HCT116 (cell line): ENCODE measurements around the gene SPPL2B. TPM values are rescaled to one million over a fixed set of nuclear protein-coding genes. Genes with fewer than 3 reads are reported as not detected.

Source experiments
- ATAC-seq: fragments of 200-7000 bp; cut with Tn5 transposase; 2 replicates; pipeline ENCODE4 v1.9.1; 2020; ENCODE audit warnings: mild to moderate bottlenecking, moderate library complexity
- BruUV-seq: library from RNA; stranded (reverse); fragments of 400-500 nt; replicated peaks from 2 replicates; lab custom pipeline; 2021; lab: Mats Ljungman, UMichigan
- CTCF ChIA-PET: fragments of 300-600 bp; sonication (Branson Sonifier 250); formaldehyde crosslinking; loops from one replicate; lab custom pipeline; 2021; ENCODE audit warnings: antibody characterized with exemption; lab: Charles Lee
- POLR2A ChIA-PET: fragments of 300-600, 350-600 bp; sonication (Branson Sonifier 250); formaldehyde crosslinking; loops from one replicate; lab custom pipeline; 2021; ENCODE audit warnings: antibody characterized with exemption; lab: Charles Lee
- RAD21 ChIA-PET, 2 experiments: fragments of 300-600 bp; sonication (Branson Sonifier 250); formaldehyde crosslinking; loops; one replicate each; lab custom pipeline; 2023; ENCODE audit warnings: low total read pairs in 2 of 2; ENCODE audit not compliant: uncharacterized antibody in 2 of 2, unreplicated experiment in 2 of 2, low non-redundant PET in 1 of 2; lab: Charles Lee
- DNase-seq: peaks from one replicate; pipeline ENCODE4 v3.0.0-alpha.2; 2010; ENCODE audit warnings: low read depth, low spot score
- H2AFZ ChIP-seq: fragments of 200-600 bp; shearing (Covaris generic), sonication (generic); 2 replicates; pipeline ENCODE4 v1.6.1; 2017; ENCODE audit warnings: low read depth, mixed run types, mixed read lengths, antibody characterized with exemption, low read length; ENCODE audit not compliant: poor library complexity, severe bottlenecking
- H3K27ac ChIP-seq: 2 replicates; pipeline ENCODE4 v1.5.1; 2012; ENCODE audit warnings: low read depth, low read length
- H3K27me3 ChIP-seq: fragments of 200-600 bp; sonication (generic); 2 replicates; pipeline ENCODE4 v1.6.1; 2016; ENCODE audit warnings: mixed run types, low read length, mixed read lengths; ENCODE audit not compliant: insufficient read depth
- H3K36me3 ChIP-seq, 2 experiments: fragments of 200-500 bp in 1 of 2; fragments of 200-600 bp in 1 of 2; sonication (Bioruptor generic) in 1 of 2; sonication (generic) in 1 of 2; 2 replicates each; pipeline versions ENCODE4 v1.5.1 to v1.6.1; 2014 to 2016; ENCODE audit warnings: low read length in 2 of 2, inconsistent platforms in 1 of 2, mixed read lengths in 1 of 2, mixed run types in 1 of 2; ENCODE audit not compliant: insufficient read depth in 2 of 2, control insufficient read depth in 1 of 2
- H3K4me1 ChIP-seq, 2 experiments: fragments of 200-600 bp in 1 of 2; sonication (generic) in 1 of 2; 2 replicates each; pipeline versions ENCODE4 v1.5.1 to v1.6.1; 2012 to 2017; ENCODE audit warnings: low read length in 2 of 2, inconsistent platforms in 1 of 2, mild to moderate bottlenecking in 1 of 2, mixed read lengths in 1 of 2, mixed run types in 1 of 2, moderate library complexity in 1 of 2; ENCODE audit not compliant: insufficient read depth in 2 of 2, control insufficient read depth in 1 of 2
- H3K4me2 ChIP-seq: fragments of 200-600 bp; sonication (generic); 2 replicates; pipeline ENCODE4 v1.6.1; 2017; ENCODE audit warnings: mixed run types, low read length, mixed read lengths
- H3K4me3 ChIP-seq, 2 experiments: fragments of 200-600 bp in 1 of 2; sonication (generic) in 1 of 2; replicated peaks in 1 of 2; 2 replicates each; pipeline ENCODE4 v1.5.1; 2011 to 2016; ENCODE audit warnings: low read length in 2 of 2, control low read depth in 1 of 2, low read depth in 1 of 2, mild to moderate bottlenecking in 1 of 2, mixed read lengths in 1 of 2, mixed run types in 1 of 2
- H3K79me2 ChIP-seq: fragments of 200-600 bp; sonication (generic); 2 replicates; pipeline ENCODE4 v1.6.1; 2017; ENCODE audit warnings: mild to moderate bottlenecking, mixed run types, low read length, moderate library complexity, mixed read lengths; ENCODE audit not compliant: insufficient read depth
- H3K9ac ChIP-seq: fragments of 200-600 bp; sonication (generic); 2 replicates; pipeline ENCODE4 v1.6.1; 2016; ENCODE audit warnings: low read length, mixed read lengths
- H3K9me2 ChIP-seq: fragments of 200-600 bp; sonication (generic), shearing (Covaris generic); 2 replicates; pipeline ENCODE4 v1.6.1; 2017; ENCODE audit warnings: mixed run types, mild to moderate bottlenecking, moderate library complexity; ENCODE audit not compliant: insufficient read depth
- H3K9me3 ChIP-seq, 2 experiments: fragments of 200-500 bp in 1 of 2; fragments of 200-600 bp in 1 of 2; sonication (Bioruptor generic) in 1 of 2; sonication (generic) in 1 of 2; 2 replicates each; pipeline ENCODE4 v1.6.1; 2014 to 2017; ENCODE audit warnings: low read length in 2 of 2, mixed read lengths in 2 of 2, inconsistent platforms in 1 of 2, low read depth in 1 of 2, mild to moderate bottlenecking in 1 of 2, mixed run types in 1 of 2, moderate library complexity in 1 of 2; ENCODE audit not compliant: control insufficient read depth in 1 of 2, insufficient read depth in 1 of 2
- H4K20me1 ChIP-seq: fragments of 200-600 bp; sonication (generic), shearing (Covaris generic); 2 replicates; pipeline ENCODE4 v1.6.1; 2017; ENCODE audit warnings: mixed run types, mild to moderate bottlenecking, moderate library complexity; ENCODE audit not compliant: insufficient read depth
- EGR1 ChIP-seq: IDR thresholded peaks from 2 replicates; pipeline ENCODE4 v1.6.1; 2012; ENCODE audit warnings: low read depth
- POLR2AphosphoS5 ChIP-seq: IDR thresholded peaks from 2 replicates; pipeline ENCODE4 v1.6.1; 2011; ENCODE audit warnings: mild to moderate bottlenecking, low read depth, low read length, moderate library complexity
- SIN3A ChIP-seq: IDR thresholded peaks from 2 replicates; pipeline ENCODE4 v1.6.1; 2012; ENCODE audit warnings: low read depth
- intact Hi-C: fragments of 100-400 bp; cut with micrococcal nuclease; formaldehyde crosslinking; loops from 2 replicates; pipeline ENCODE4 v1.10.0; 2022
- total RNA-seq: library from RNA; stranded (reverse); gene quantifications from one replicate; pipeline ENCODE4 v1.2.1, GENCODE V29; 2021; ENCODE audit not compliant: unreplicated experiment
- TF ChIP-seq, protein P1 (sequence below): IDR thresholded peaks from 2 replicates; pipeline ENCODE4 v1.6.1; 2012
- TF ChIP-seq, protein P2 (sequence below): IDR thresholded peaks from 2 replicates; pipeline ENCODE4 v1.6.1; 2012
- TF ChIP-seq, protein P3 (sequence below): IDR thresholded peaks from 2 replicates; pipeline ENCODE4 v1.6.1; 2012; ENCODE audit warnings: low read depth

The SPPL2B gene
- total RNA-seq, 1 experiment from 2014 or later = 83.1 TPM

DNA sequence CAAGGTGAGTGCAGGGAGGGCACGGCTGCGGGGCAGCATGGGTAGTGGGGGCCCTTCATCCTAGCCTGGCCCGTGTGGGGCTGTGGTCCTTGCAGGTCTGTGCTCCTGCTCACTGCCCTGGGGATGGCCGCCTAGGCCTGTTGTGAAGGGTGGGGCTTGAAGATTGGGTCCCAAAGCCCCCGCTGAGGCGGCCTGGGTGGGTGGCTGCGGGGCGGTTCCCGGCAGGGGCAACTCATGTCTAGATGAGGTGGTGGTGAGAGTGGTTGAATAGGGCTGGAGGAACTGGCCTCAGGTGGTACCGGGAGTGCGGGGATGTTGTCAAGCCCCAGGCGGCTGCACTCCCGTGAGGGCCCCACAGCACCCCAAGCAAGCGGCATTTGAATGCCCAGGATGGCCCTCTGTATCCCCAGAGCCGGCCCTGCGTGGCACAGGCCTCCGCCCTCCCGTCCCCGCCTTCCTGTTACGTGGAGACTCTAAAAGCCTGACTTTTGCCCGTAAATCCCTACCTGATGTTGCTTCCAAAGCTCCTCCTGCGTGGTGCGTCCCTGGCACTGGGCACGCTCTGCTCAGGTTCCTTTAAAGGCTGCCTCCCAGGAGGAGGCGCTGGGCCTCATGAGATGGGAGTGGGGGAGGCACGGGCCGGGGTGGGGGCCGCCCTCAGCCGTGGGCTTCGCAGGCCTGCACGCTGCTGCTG is 15.0 kb downstream of the SPPL2B start:
- DNase-seq = no peak
- H3K36me3 ChIP-seq = no peaks in the 10 kb centered on the region
- intact Hi-C loops = no loop called here
- peaks cover 5 to 8% of the 10 kb centered on the region in 2 experiments; a peak in 3 of 4 replicates for H3K4me1 ChIP-seq
- BruUV-seq = no TSS peak
- RAD21 ChIA-PET = interaction anchor here in 1 of 2 experiments (0.5 kb wide), 1 partner anchor 25 kb away, joined by 9 read pairs; no protein-coding TSS in a partner anchor
- H3K9me3 ChIP-seq = no peaks in the 10 kb centered on the region
- no peaks in the 10 kb centered on the region for H3K79me2 ChIP-seq
- H3K4me3 ChIP-seq = no peak overlapping the region
- CTCF ChIA-PET = no interaction called here
- no peak overlapping the region for H2AFZ ChIP-seq
- ATAC-seq = peak; percentile 33; the same call in 1 of the 2 replicates
- H4K20me1 ChIP-seq = no peaks in the 10 kb centered on the region
- no peak overlapping the region for H3K9ac ChIP-seq
- POLR2A ChIA-PET = no interaction called here
- H3K4me2 ChIP-seq = no peak overlapping the region
- H3K27me3 ChIP-seq = no peaks in the 10 kb centered on the region
- TF ChIP-seq POLR2AphosphoS5 (no peak), EGR1 (no peak), SIN3A (no peak)
- TF ChIP-seq, protein P1, sequence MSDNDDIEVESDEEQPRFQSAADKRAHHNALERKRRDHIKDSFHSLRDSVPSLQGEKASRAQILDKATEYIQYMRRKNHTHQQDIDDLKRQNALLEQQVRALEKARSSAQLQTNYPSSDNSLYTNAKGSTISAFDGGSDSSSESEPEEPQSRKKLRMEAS = no peak
- TF ChIP-seq, protein P2, sequence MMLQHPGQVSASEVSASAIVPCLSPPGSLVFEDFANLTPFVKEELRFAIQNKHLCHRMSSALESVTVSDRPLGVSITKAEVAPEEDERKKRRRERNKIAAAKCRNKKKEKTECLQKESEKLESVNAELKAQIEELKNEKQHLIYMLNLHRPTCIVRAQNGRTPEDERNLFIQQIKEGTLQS = no peak
- TF ChIP-seq, protein P3, sequence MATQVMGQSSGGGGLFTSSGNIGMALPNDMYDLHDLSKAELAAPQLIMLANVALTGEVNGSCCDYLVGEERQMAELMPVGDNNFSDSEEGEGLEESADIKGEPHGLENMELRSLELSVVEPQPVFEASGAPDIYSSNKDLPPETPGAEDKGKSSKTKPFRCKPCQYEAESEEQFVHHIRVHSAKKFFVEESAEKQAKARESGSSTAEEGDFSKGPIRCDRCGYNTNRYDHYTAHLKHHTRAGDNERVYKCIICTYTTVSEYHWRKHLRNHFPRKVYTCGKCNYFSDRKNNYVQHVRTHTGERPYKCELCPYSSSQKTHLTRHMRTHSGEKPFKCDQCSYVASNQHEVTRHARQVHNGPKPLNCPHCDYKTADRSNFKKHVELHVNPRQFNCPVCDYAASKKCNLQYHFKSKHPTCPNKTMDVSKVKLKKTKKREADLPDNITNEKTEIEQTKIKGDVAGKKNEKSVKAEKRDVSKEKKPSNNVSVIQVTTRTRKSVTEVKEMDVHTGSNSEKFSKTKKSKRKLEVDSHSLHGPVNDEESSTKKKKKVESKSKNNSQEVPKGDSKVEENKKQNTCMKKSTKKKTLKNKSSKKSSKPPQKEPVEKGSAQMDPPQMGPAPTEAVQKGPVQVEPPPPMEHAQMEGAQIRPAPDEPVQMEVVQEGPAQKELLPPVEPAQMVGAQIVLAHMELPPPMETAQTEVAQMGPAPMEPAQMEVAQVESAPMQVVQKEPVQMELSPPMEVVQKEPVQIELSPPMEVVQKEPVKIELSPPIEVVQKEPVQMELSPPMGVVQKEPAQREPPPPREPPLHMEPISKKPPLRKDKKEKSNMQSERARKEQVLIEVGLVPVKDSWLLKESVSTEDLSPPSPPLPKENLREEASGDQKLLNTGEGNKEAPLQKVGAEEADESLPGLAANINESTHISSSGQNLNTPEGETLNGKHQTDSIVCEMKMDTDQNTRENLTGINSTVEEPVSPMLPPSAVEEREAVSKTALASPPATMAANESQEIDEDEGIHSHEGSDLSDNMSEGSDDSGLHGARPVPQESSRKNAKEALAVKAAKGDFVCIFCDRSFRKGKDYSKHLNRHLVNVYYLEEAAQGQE = no peak
- H3K27ac ChIP-seq = no peak overlapping the region
- H3K9me2 ChIP-seq = no peaks in the 10 kb centered on the region
